DOHH2 (cell line): ENCODE results near the gene SDF2.

ENCODE experiments used
- H3F3A ChIP-seq: fragments of 200-600 bp; sonication (generic), shearing (Covaris generic); 2 replicates; pipeline ENCODE4 v1.6.0; 2016; ENCODE audit warnings: antibody characterized with exemption, mild to moderate bottlenecking; ENCODE audit not compliant: control insufficient read depth, insufficient read depth
- H3K27ac ChIP-seq: fragments of 200-600 bp; sonication (generic); 2 replicates; pipeline ENCODE4 v1.5.1; 2014; ENCODE audit warnings: low read depth, mild to moderate bottlenecking, low read length, moderate library complexity
- H3K27me3 ChIP-seq: fragments of 200-600 bp; sonication (generic); 2 replicates; pipeline ENCODE4 v1.6.1; 2014; ENCODE audit warnings: mild to moderate bottlenecking, low read length, mixed read lengths; ENCODE audit not compliant: control insufficient read depth
- H3K36me3 ChIP-seq: fragments of 200-600 bp; sonication (generic); 2 replicates; pipeline ENCODE4 v1.6.1; 2014; ENCODE audit warnings: mild to moderate bottlenecking, low read length, moderate library complexity, mixed read lengths; ENCODE audit not compliant: control insufficient read depth
- H3K4me1 ChIP-seq: fragments of 200-600 bp; sonication (generic); 2 replicates; pipeline ENCODE4 v1.6.1; 2014; ENCODE audit warnings: mild to moderate bottlenecking, low read length, mixed read lengths; ENCODE audit not compliant: control insufficient read depth
- H3K4me2 ChIP-seq: fragments of 200-600 bp; sonication (generic); 2 replicates; pipeline ENCODE4 v1.6.0; 2014; ENCODE audit warnings: mild to moderate bottlenecking, low read length, moderate library complexity
- H3K4me3 ChIP-seq: fragments of 200-600 bp; sonication (generic); 2 replicates; pipeline ENCODE4 v1.5.1; 2014; ENCODE audit warnings: mild to moderate bottlenecking, low read length, mixed read lengths
- H3K79me2 ChIP-seq: fragments of 200-600 bp; sonication (generic); 2 replicates; pipeline ENCODE4 v1.6.1; 2014; ENCODE audit warnings: mild to moderate bottlenecking, low read length, mixed read lengths; ENCODE audit not compliant: control insufficient read depth
- H3K9me2 ChIP-seq: fragments of 200-600 bp; sonication (generic); replicated peaks from 2 replicates; pipeline ENCODE4 v1.6.1; 2014; ENCODE audit warnings: mild to moderate bottlenecking, low read length, mixed read lengths; ENCODE audit not compliant: control insufficient read depth
- H3K9me3 ChIP-seq: fragments of 200-600 bp; sonication (generic); 2 replicates; pipeline ENCODE4 v1.6.1; 2014; ENCODE audit warnings: antibody characterized with exemption, low read length, mixed read lengths; ENCODE audit not compliant: control insufficient read depth, insufficient read depth
- H4K20me1 ChIP-seq: fragments of 200-600 bp; sonication (generic); 2 replicates; pipeline ENCODE4 v1.6.0; 2014; ENCODE audit warnings: low read depth, mild to moderate bottlenecking, antibody characterized with exemption, low read length, moderate library complexity; ENCODE audit not compliant: control insufficient read depth, insufficient read depth
- EZH2phosphoT487 ChIP-seq: fragments of 200-600 bp; sonication (generic); IDR thresholded peaks from 2 replicates; pipeline ENCODE4 v1.6.1; 2017; ENCODE audit warnings: borderline replicate concordance, mild to moderate bottlenecking, antibody characterized with exemption, low read length, moderate library complexity, mixed read lengths
- TF ChIP-seq, protein P1 (sequence below): fragments of 200-600 bp; sonication (generic); IDR thresholded peaks from one replicate; pipeline ENCODE4 v1.5.1; 2014; ENCODE audit warnings: antibody characterized with exemption, mild to moderate bottlenecking, low read depth, low read length; ENCODE audit not compliant: poor library complexity, severe bottlenecking

The SDF2 gene

DNA sequence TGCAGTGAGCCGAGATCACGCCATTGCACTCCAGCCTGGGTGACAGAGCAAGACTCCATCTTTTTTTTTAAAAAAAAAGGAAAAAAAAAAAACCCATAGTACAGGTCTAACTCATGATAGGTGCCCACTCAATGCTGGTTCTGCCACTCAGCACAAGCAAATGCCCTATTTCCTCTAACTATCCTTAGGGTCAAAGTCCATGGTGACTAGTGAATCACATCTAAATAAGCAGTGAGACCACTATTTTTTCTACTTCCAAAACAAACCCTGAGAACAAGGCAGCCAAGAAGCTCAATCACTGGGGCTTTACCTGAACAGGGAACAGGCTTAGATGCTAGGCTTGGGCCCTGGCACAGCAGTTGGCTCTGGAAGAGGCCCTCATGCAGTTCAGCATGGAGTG lies 20.1 kb downstream of the SDF2 start:
- TF ChIP-seq, protein P1, sequence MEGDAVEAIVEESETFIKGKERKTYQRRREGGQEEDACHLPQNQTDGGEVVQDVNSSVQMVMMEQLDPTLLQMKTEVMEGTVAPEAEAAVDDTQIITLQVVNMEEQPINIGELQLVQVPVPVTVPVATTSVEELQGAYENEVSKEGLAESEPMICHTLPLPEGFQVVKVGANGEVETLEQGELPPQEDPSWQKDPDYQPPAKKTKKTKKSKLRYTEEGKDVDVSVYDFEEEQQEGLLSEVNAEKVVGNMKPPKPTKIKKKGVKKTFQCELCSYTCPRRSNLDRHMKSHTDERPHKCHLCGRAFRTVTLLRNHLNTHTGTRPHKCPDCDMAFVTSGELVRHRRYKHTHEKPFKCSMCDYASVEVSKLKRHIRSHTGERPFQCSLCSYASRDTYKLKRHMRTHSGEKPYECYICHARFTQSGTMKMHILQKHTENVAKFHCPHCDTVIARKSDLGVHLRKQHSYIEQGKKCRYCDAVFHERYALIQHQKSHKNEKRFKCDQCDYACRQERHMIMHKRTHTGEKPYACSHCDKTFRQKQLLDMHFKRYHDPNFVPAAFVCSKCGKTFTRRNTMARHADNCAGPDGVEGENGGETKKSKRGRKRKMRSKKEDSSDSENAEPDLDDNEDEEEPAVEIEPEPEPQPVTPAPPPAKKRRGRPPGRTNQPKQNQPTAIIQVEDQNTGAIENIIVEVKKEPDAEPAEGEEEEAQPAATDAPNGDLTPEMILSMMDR = no peak
- TF ChIP-seq EZH2phosphoT487 = no peak
- H3K4me2 ChIP-seq = no peak overlapping the region
- no peaks in the 10 kb centered on the region for H3K27me3 ChIP-seq
- H3K9me3 ChIP-seq = no peaks in the 10 kb centered on the region
- H3F3A ChIP-seq = peaks cover 9% of the 10 kb centered on the region
- peaks cover 25% of the 10 kb centered on the region for H3K4me1 ChIP-seq
- peaks cover 76% of the 10 kb centered on the region for H3K79me2 ChIP-seq
- no peaks in the 10 kb centered on the region for H3K9me2 ChIP-seq
- H4K20me1 ChIP-seq = peaks cover 19% of the 10 kb centered on the region
- no peak overlapping the region for H3K4me3 ChIP-seq
- peaks cover 77% of the 10 kb centered on the region for H3K36me3 ChIP-seq
- H3K27ac ChIP-seq = no peak overlapping the region

DNA sequence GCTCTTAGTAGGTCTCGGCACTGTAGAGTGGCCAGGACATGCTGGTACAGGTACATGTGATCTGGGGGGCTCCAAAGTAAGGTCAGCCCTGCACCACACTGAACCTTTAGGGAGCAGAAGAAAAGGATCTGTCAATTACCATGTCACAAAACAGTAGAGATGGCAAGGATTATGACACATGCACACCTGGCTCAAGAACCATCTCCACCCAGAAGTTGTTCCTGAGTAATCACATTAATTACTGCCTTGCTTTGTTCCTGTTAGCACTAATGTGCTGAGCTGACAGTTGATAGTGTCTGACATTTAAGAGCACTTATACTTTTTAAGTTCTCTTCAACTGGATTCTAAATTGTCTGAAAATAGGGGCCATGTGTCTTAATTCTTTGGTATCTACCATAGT lies 26.2 kb downstream of the SDF2 start:
- Histone ChIP-seq H3K36me3 (peaks cover 96% of the 10 kb centered on the region), H3K9me2 (no peaks in the 10 kb centered on the region), H3K27ac (no peak overlapping the region), H3F3A (no peaks in the 10 kb centered on the region), H4K20me1 (peaks cover 1% of the 10 kb centered on the region), H3K79me2 (peaks cover 65% of the 10 kb centered on the region), H3K27me3 (no peaks in the 10 kb centered on the region), H3K4me2 (no peak overlapping the region), H3K4me3 (no peak overlapping the region), H3K9me3 (no peaks in the 10 kb centered on the region), H3K4me1 (no peaks in the 10 kb centered on the region)
- TF ChIP-seq EZH2phosphoT487 = no peak
- TF ChIP-seq, protein P1 = no peak

- H3K79me2 ChIP-seq = peaks cover 58% of the 10 kb centered on the region
- no peaks in the 10 kb centered on the region; the same call in 1 of the 2 replicates for H4K20me1 ChIP-seq
- H3K4me2 ChIP-seq = no peak overlapping the region
- peaks cover 96% of the 10 kb centered on the region for H3K36me3 ChIP-seq
- TF ChIP-seq EZH2phosphoT487 = no peak
- TF ChIP-seq, protein P1 = no peak
- no peaks in the 10 kb centered on the region for H3K9me2 ChIP-seq
- H3K4me3 ChIP-seq = no peak overlapping the region
- no peaks in the 10 kb centered on the region for H3K27me3 ChIP-seq
- H3K9me3 ChIP-seq = no peaks in the 10 kb centered on the region
- H3K27ac ChIP-seq = no peak overlapping the region
- H3K4me1 ChIP-seq = no peaks in the 10 kb centered on the region
- no peaks in the 10 kb centered on the region for H3F3A ChIP-seq
These were observed 27.4 kb downstream of the SDF2 start for GRCh38 chr17:28634206-28634865.
